GM19467 (cell line): Measurements from ENCODE around the gene EME1.
"Not testable (repeated sequence)": the region's sequence is repeated elsewhere in the genome, so short reads cannot be mapped to it uniquely, and the experiment has no call there.

Experiments
- ATAC-seq: cut with Tn5 transposase; IDR thresholded peaks from one replicate; pipeline ENCODE4 v1.9.1; 2021; ENCODE audit warnings: mild to moderate bottlenecking, moderate library complexity; ENCODE audit not compliant: unreplicated experiment

EME1 gene

GRCh38 chr17:50424996-50425681 lies 52.1 kb downstream of the EME1 start:
- ATAC-seq: no peak

GRCh38 chr17:50425682-50426471 lies 52.8 kb downstream of the EME1 start, which contains the start of gene ACSF2:
Gene ACSF2, plus strand, starts transcription at chr17:50426218. Its CDS starts 44 bp downstream, at chr17:50426262.
- no peak for ATAC-seq

GRCh38 chr17:50426472-50426782 lies 53.4 kb downstream of the EME1 start:
- no peak for ATAC-seq

- ATAC-seq: no peak
Observed at GRCh38 chr17:50426814-50427787, 54.1 kb downstream of the EME1 start.

GRCh38 chr17:50428126-50428525 lies 55.1 kb downstream of the EME1 start:
- not testable (repeated sequence) for ATAC-seq

GRCh38 chr17:50428831-50429424 lies 55.9 kb downstream of the EME1 start:
- no peak for ATAC-seq

GRCh38 chr17:50429793-50430192 lies 56.8 kb downstream of the EME1 start:
- no peak for ATAC-seq
